Measurements from ENCODE around the gene NDUFS8. TPM values are rescaled to one million over a fixed set of nuclear protein-coding genes. Genes with fewer than 3 reads are reported as not detected.

The NDUFS8 gene
- total and polyA plus RNA-seq, 2 of the 13 experiments (the other 11 are each of a cell fraction or from before 2014, with no cell fraction given) = 96.7 to 158 TPM

GRCh38 chr11:68052137-68052873 lies 21.8 kb downstream of the NDUFS8 start (continued):
- no peak for TF ChIP-seq ATF5 (CRISPR knock-in tag; IDR thresholded peaks at IDR 0.05; ENCODE audit: low read depth)
- TF ChIP-seq SKI (IDR thresholded peaks at IDR 0.05; ENCODE audit: partially characterized antibody) = no peak
- TF ChIP-seq KDM5B (CRISPR knock-in tag; IDR thresholded peaks at IDR 0.05; ENCODE audit: borderline replicate concordance) = no peak
- TF ChIP-seq HNRNPLL (IDR thresholded peaks at IDR 0.05; ENCODE audit: low read depth, low read length, poor library complexity, severe bottlenecking) = no peak
- TF ChIP-seq SALL2 (CRISPR knock-in tag; IDR thresholded peaks at IDR 0.05) = no peak
- TF ChIP-seq NFKBIZ (CRISPR knock-in tag; IDR thresholded peaks at IDR 0.05) = no peak
- TF ChIP-seq NFE2L1 (CRISPR knock-in tag; IDR thresholded peaks at IDR 0.05; ENCODE audit: borderline replicate concordance) = no peak
- no peak for TF ChIP-seq MAZ (IDR thresholded peaks at IDR 0.05; ENCODE audit: borderline replicate concordance, low read depth, low read length)
- no peak for TF ChIP-seq MAZ (CRISPR knock-in tag; IDR thresholded peaks at IDR 0.05; ENCODE audit: low read depth)
- peak; percentile 37 for TF ChIP-seq PAF1 (CRISPR knock-in tag; IDR thresholded peaks at IDR 0.05)
- TF ChIP-seq TBX3 (IDR thresholded peaks at IDR 0.05; ENCODE audit: borderline replicate concordance) = no peak
- no peak for TF ChIP-seq HES4 (CRISPR knock-in tag; IDR thresholded peaks at IDR 0.05; ENCODE audit: borderline replicate concordance)
- no peak for TF ChIP-seq ERF (CRISPR knock-in tag; IDR thresholded peaks at IDR 0.05)
- no peak for TF ChIP-seq FOXA1 (IDR thresholded peaks at IDR 0.05)
- no peak for TF ChIP-seq FOXA1 (CRISPR knock-in tag; IDR thresholded peaks at IDR 0.05)
- no peak for TF ChIP-seq GPBP1L1 (CRISPR knock-in tag; IDR thresholded peaks at IDR 0.05)
- no peak for TF ChIP-seq DPF2 (CRISPR knock-in tag; IDR thresholded peaks at IDR 0.05; ENCODE audit: borderline replicate concordance, low read depth)
- TF ChIP-seq ZNF639 (CRISPR knock-in tag; conservative IDR thresholded peaks at IDR 0.05) = no peak
- no peak for TF ChIP-seq ZNF780A (CRISPR knock-in tag; IDR thresholded peaks at IDR 0.05)
- no peak for TF ChIP-seq RXRB (CRISPR knock-in tag; IDR thresholded peaks at IDR 0.05; ENCODE audit: borderline replicate concordance)
- TF ChIP-seq ZNF562 (CRISPR knock-in tag; IDR thresholded peaks at IDR 0.05; ENCODE audit: borderline replicate concordance) = no peak
- no peak for TF ChIP-seq SSRP1 (CRISPR knock-in tag; IDR thresholded peaks at IDR 0.05)
- no peak for TF ChIP-seq ETS1 (CRISPR knock-in tag; IDR thresholded peaks at IDR 0.05)
- TF ChIP-seq MED13 (CRISPR knock-in tag; IDR thresholded peaks at IDR 0.05) = no peak
- no peak for TF ChIP-seq NFE2L2 (IDR thresholded peaks at IDR 0.05; ENCODE audit: low read length)
- no peak for TF ChIP-seq CTCF (CRISPR knock-in tag; IDR thresholded peaks at IDR 0.05)
